DOHH2 (cell line): ENCODE measurements around the gene FLNA.

Source experiments
- H3F3A ChIP-seq: fragments of 200-600 bp; sonication (generic), shearing (Covaris generic); 2 replicates; pipeline ENCODE4 v1.6.0; 2016; ENCODE audit warnings: antibody characterized with exemption, mild to moderate bottlenecking; ENCODE audit not compliant: control insufficient read depth, insufficient read depth
- H3K27ac ChIP-seq: fragments of 200-600 bp; sonication (generic); 2 replicates; pipeline ENCODE4 v1.5.1; 2014; ENCODE audit warnings: low read depth, mild to moderate bottlenecking, low read length, moderate library complexity
- H3K27me3 ChIP-seq: fragments of 200-600 bp; sonication (generic); 2 replicates; pipeline ENCODE4 v1.6.1; 2014; ENCODE audit warnings: mild to moderate bottlenecking, low read length, mixed read lengths; ENCODE audit not compliant: control insufficient read depth
- H3K36me3 ChIP-seq: fragments of 200-600 bp; sonication (generic); 2 replicates; pipeline ENCODE4 v1.6.1; 2014; ENCODE audit warnings: mild to moderate bottlenecking, low read length, moderate library complexity, mixed read lengths; ENCODE audit not compliant: control insufficient read depth
- H3K4me1 ChIP-seq: fragments of 200-600 bp; sonication (generic); 2 replicates; pipeline ENCODE4 v1.6.1; 2014; ENCODE audit warnings: mild to moderate bottlenecking, low read length, mixed read lengths; ENCODE audit not compliant: control insufficient read depth
- H3K4me2 ChIP-seq: fragments of 200-600 bp; sonication (generic); 2 replicates; pipeline ENCODE4 v1.6.0; 2014; ENCODE audit warnings: mild to moderate bottlenecking, low read length, moderate library complexity
- H3K4me3 ChIP-seq: fragments of 200-600 bp; sonication (generic); 2 replicates; pipeline ENCODE4 v1.5.1; 2014; ENCODE audit warnings: mild to moderate bottlenecking, low read length, mixed read lengths
- H3K79me2 ChIP-seq: fragments of 200-600 bp; sonication (generic); 2 replicates; pipeline ENCODE4 v1.6.1; 2014; ENCODE audit warnings: mild to moderate bottlenecking, low read length, mixed read lengths; ENCODE audit not compliant: control insufficient read depth
- H3K9me2 ChIP-seq: fragments of 200-600 bp; sonication (generic); replicated peaks from 2 replicates; pipeline ENCODE4 v1.6.1; 2014; ENCODE audit warnings: mild to moderate bottlenecking, low read length, mixed read lengths; ENCODE audit not compliant: control insufficient read depth
- H3K9me3 ChIP-seq: fragments of 200-600 bp; sonication (generic); 2 replicates; pipeline ENCODE4 v1.6.1; 2014; ENCODE audit warnings: antibody characterized with exemption, low read length, mixed read lengths; ENCODE audit not compliant: control insufficient read depth, insufficient read depth
- H4K20me1 ChIP-seq: fragments of 200-600 bp; sonication (generic); 2 replicates; pipeline ENCODE4 v1.6.0; 2014; ENCODE audit warnings: low read depth, mild to moderate bottlenecking, antibody characterized with exemption, low read length, moderate library complexity; ENCODE audit not compliant: control insufficient read depth, insufficient read depth
- CTCF ChIP-seq: fragments of 200-600 bp; sonication (generic); IDR thresholded peaks from one replicate; pipeline ENCODE4 v1.5.1; 2014; ENCODE audit warnings: antibody characterized with exemption, mild to moderate bottlenecking, low read depth, low read length; ENCODE audit not compliant: poor library complexity, severe bottlenecking
- EZH2phosphoT487 ChIP-seq: fragments of 200-600 bp; sonication (generic); IDR thresholded peaks from 2 replicates; pipeline ENCODE4 v1.6.1; 2017; ENCODE audit warnings: borderline replicate concordance, mild to moderate bottlenecking, antibody characterized with exemption, low read length, moderate library complexity, mixed read lengths

Gene FLNA

DNA sequence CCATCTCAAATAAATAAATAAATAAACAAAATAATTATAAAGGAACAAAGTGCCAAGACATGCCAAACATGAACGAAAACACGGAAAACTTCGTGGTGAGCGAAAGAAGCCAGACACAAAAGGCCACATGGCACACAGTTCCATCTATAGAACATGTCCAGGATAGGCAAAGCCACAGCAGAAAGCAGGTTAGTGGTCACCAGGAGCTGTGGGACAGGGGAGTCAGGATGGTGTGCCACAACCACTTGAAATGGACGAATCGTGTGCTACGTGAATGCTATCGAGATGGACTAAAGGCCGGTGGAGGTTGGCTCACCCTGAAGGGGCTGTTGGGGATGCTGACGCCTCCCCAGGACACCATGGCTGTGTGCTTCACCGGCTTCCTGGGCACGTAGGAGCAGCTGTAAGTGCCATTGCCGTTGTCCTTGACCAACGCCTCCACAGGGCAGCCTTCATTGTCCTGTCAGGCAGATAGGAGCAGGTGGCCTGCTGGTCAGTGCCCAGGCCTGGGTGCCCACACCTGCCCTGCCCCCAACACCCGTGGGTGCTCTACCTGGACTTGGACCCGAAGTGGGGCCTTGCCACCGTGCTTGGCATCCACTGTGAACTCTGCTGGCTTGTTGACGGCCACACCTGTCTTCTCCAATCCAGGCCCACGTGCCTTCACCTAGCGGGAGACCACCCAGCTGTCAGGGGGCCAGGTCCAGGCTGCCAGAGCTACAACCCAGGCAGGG lies 10.6 kb downstream of the FLNA start:
- H3K9me3 ChIP-seq, result no peaks in the 10 kb centered on the region
- peaks cover 19% of the 10 kb centered on the region for H3K36me3 ChIP-seq
- H3K27ac ChIP-seq, result no peak overlapping the region

GRCh38 chrX:154362085-154362742 lies 12.2 kb downstream of the FLNA start:
- Histone ChIP-seq H3K79me2 (no peaks in the 10 kb centered on the region), H3K27ac (no peak overlapping the region)

More for the DNA sequence above, 10.6 kb downstream of the FLNA start:
- no peaks in the 10 kb centered on the region for H4K20me1 ChIP-seq
- H3K4me3 ChIP-seq, result no peak overlapping the region
- no peak overlapping the region for H3K4me2 ChIP-seq
- peaks cover 9% of the 10 kb centered on the region for H3K79me2 ChIP-seq
- H3K27me3 ChIP-seq, result no peaks in the 10 kb centered on the region
- TF ChIP-seq EZH2phosphoT487, result no peak
- no peak for TF ChIP-seq CTCF
- H3K4me1 ChIP-seq, result peaks cover 6% of the 10 kb centered on the region
- H3K9me2 ChIP-seq, result no peaks in the 10 kb centered on the region
- no peaks in the 10 kb centered on the region for H3F3A ChIP-seq

GRCh38 chrX:154360155-154360713 lies 14.2 kb downstream of the FLNA start:
- H3K36me3 ChIP-seq, result peaks cover 16% of the 10 kb centered on the region
- H3K27me3 ChIP-seq, result no peaks in the 10 kb centered on the region

More at GRCh38 chrX:154362085-154362742, 12.2 kb downstream of the FLNA start:
- Histone ChIP-seq H3K9me2 (no peaks in the 10 kb centered on the region), H3K36me3 (peaks cover 21% of the 10 kb centered on the region), H4K20me1 (no peaks in the 10 kb centered on the region), H3K4me1 (no peaks in the 10 kb centered on the region), H3K27me3 (no peaks in the 10 kb centered on the region), H3K4me3 (no peak overlapping the region), H3K9me3 (no peaks in the 10 kb centered on the region), H3F3A (no peaks in the 10 kb centered on the region), H3K4me2 (no peak overlapping the region)
- TF ChIP-seq EZH2phosphoT487, result no peak
- TF ChIP-seq CTCF, result no peak

More at GRCh38 chrX:154360155-154360713, 14.2 kb downstream of the FLNA start:
- Histone ChIP-seq H3K9me2 (no peaks in the 10 kb centered on the region), H3K4me3 (no peak overlapping the region), H4K20me1 (no peaks in the 10 kb centered on the region), H3K79me2 (no peaks in the 10 kb centered on the region), H3K27ac (no peak overlapping the region), H3K9me3 (no peaks in the 10 kb centered on the region), H3K4me1 (no peaks in the 10 kb centered on the region), H3F3A (no peaks in the 10 kb centered on the region), H3K4me2 (no peak overlapping the region)
- TF ChIP-seq CTCF (no peak), EZH2phosphoT487 (no peak)
